ENCODE measurements around the gene COX7C. TPM values are rescaled to one million over a fixed set of nuclear protein-coding genes. Genes with fewer than 3 reads are reported as not detected.

Gene COX7C
- total and polyA plus RNA-seq, 2 experiments from 2014 or later = 842 to 4,717 TPM

- TF ChIP-seq ETS1 (IDR thresholded peaks at IDR 0.05) = no peak
- TF ChIP-seq POLR2AphosphoS5 (IDR thresholded peaks at IDR 0.05; ENCODE audit: low read depth) = no peak
- no peak for TF ChIP-seq NANOG (IDR thresholded peaks at IDR 0.05; ENCODE audit: borderline replicate concordance)
- no peak for TF ChIP-seq EZH2phosphoT487 (IDR thresholded peaks at IDR 0.05; ENCODE audit: unreplicated experiment)
- TF ChIP-seq STAT1 (IDR thresholded peaks at IDR 0.05; ENCODE audit: unreplicated experiment) = no peak
- no peak for TF ChIP-seq ZNF462 (CRISPR knock-in tag; IDR thresholded peaks at IDR 0.05)
- no peak for TF ChIP-seq ZNF114 (CRISPR knock-in tag; IDR thresholded peaks at IDR 0.05)
- TF ChIP-seq JUNB (IDR thresholded peaks at IDR 0.05; ENCODE audit: unreplicated experiment) = no peak
- no peak for TF ChIP-seq EZH2 (IDR thresholded peaks at IDR 0.05; ENCODE audit: low read depth, unreplicated experiment)
- TF ChIP-seq CREB1 (CRISPR knock-in tag; IDR thresholded peaks at IDR 0.05; ENCODE audit: low read depth) = no peak
- no peak for TF ChIP-seq ZNF331 (CRISPR knock-in tag; IDR thresholded peaks at IDR 0.05; ENCODE audit: low read depth)
- no peak for TF ChIP-seq CTCF (conservative IDR thresholded peaks at IDR 0.05; ENCODE audit: low read depth in 2 of 2)
- TF ChIP-seq REST (IDR thresholded peaks at IDR 0.05; ENCODE audit: unreplicated experiment) = no peak
- no peaks in the 10 kb centered on the region for H3K79me2 ChIP-seq (replicated peaks; ENCODE audit: insufficient read depth)
- no peak for ATAC-seq
- no peaks in the 10 kb centered on the region for H3F3A ChIP-seq (replicated peaks; ENCODE audit: low read depth)
- H3K27ac ChIP-seq (ENCODE audit: low read depth) = no peak overlapping the region
- no peaks in the 10 kb centered on the region for H3K27me3 ChIP-seq (ENCODE audit: insufficient read depth)
- no peaks in the 10 kb centered on the region for H4K20me1 ChIP-seq (replicated peaks; ENCODE audit: insufficient read depth)
- no peak overlapping the region for H2AFZ ChIP-seq
- Mint-ChIP-seq H3K4me1 (no peaks in the 10 kb centered on the region), H3K27me3 (ENCODE audit: insufficient read depth, low read depth, poor library complexity) (no peaks in the 10 kb centered on the region), H3K4me3 (no peak overlapping the region), H3K36me3 (ENCODE audit: low read depth) (no peaks in the 10 kb centered on the region), H3K9me3 (no peaks in the 10 kb centered on the region), H3K27ac (no peak overlapping the region)
- DNase-seq (ENCODE audit: low spot score) = no peak
- H3K4me2 ChIP-seq = no peak overlapping the region
- no peaks in the 10 kb centered on the region for H3K36me3 ChIP-seq (ENCODE audit: insufficient read depth)
- H3K4me1 ChIP-seq (ENCODE audit: insufficient read depth) = no peaks in the 10 kb centered on the region
- no peak overlapping the region for H3K4me3 ChIP-seq
- H3K9me2 ChIP-seq (ENCODE audit: insufficient read depth) = no peaks in the 10 kb centered on the region
These were observed 11.9 kb upstream of the COX7C start for GRCh38 chr5:86605881-86606280.
